Effector CD4-positive, alpha-beta T cell (primary cell): Measurements from ENCODE around the gene FMO3.

ENCODE experiments used
- DNase-seq: peaks from one replicate; pipeline ENCODE4 v3.0.0-alpha.2; 2020

FMO3 gene

GRCh38 chr1:171160639-171161354 lies 70.1 kb downstream of the FMO3 start:
- no peak for DNase-seq

- no peak for DNase-seq
Observed at GRCh38 chr1:171161431-171161830, 70.7 kb downstream of the FMO3 start.

GRCh38 chr1:171166361-171166760 lies 75.7 kb downstream of the FMO3 start:
- DNase-seq = no peak
